Measurements from ENCODE around the gene PPP2R2B. TPM values are rescaled to one million over a fixed set of nuclear protein-coding genes. Genes with fewer than 3 reads are reported as not detected.

PPP2R2B gene
- polyA plus RNA-seq, 3 donors = 0.08 TPM; not detected in 2

DNA sequence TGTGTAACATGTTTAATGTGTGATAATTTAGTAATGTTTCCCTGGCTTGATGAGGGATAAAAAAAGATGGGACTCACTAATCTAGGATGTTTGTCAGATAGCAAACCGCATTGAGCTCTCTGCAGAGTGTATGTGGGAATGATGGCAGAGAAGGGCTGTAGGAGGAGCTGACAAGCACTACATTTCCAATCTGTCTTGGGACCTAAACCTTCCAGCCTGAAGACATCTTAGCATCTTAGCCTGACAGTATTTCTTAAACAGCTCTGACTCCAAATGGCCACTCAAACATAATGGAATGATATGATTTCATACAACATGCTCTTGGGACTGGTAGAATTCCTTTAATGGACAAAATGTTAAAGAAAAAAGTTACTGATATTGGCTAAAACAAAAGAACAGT is 116.7 kb downstream of the PPP2R2B start:
- H2AFZ ChIP-seq (ENCODE audit: insufficient read depth, low read depth, low read length, poor library complexity, severe bottlenecking) = no peak overlapping the region

DNA sequence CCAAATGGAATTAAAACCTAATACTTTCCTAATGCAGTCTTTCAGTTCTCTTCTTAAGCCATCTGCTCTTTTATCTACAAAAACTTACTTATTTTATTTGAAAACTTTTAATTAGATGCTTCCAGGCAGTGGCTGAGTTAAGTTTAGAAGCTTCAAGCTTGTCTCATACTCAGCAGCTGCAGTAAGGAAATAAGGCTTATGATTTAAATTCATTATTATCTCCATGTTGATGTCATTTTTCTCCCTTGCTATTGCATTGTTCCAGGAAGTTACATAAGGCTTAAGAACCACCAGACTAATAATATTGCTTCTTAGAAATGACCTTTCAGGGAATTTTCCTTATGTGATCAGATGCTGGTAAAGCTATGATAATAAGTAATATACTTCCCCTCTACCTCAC is 119.6 kb downstream of the PPP2R2B start:
- Histone ChIP-seq H3K4me1 (ENCODE audit: control insufficient read depth in 1 of 2, insufficient read depth in 2 of 2, low read length in 2 of 2) (no peaks in the 10 kb centered on the region), H3K27ac (ENCODE audit: low read depth in 1 of 2, low read length in 2 of 2) (no peak overlapping the region), H3K9ac (ENCODE audit: insufficient read depth, low read length, poor library complexity, severe bottlenecking) (no peak overlapping the region), H3K27me3 (ENCODE audit: control insufficient read depth in 2 of 2, insufficient read depth in 2 of 2, low read length in 2 of 2) (no peaks in the 10 kb centered on the region), H3K9me3 (replicated peaks in 1 of 2; ENCODE audit: control insufficient read depth in 1 of 2, insufficient read depth in 1 of 2, low read length in 2 of 2) (no peaks in the 10 kb centered on the region), H3K4me3 (replicated peaks in 1 of 3; ENCODE audit: low read depth in 2 of 3, low read length in 3 of 3) (no peak overlapping the region), H3K36me3 (replicated peaks in 1 of 2; ENCODE audit: control insufficient read depth in 1 of 2, insufficient read depth in 2 of 2, low read length in 2 of 2) (no peaks in the 10 kb centered on the region), H2AFZ (ENCODE audit: insufficient read depth, low read depth, low read length, poor library complexity, severe bottlenecking) (no peak overlapping the region), H3K4me2 (replicated peaks; ENCODE audit: extremely low read depth, low read length, poor library complexity, severe bottlenecking) (no peak overlapping the region), H3K79me2 (ENCODE audit: insufficient read depth, low read length) (no peaks in the 10 kb centered on the region), H4K20me1 (ENCODE audit: insufficient read depth, low read length) (no peaks in the 10 kb centered on the region)
- Mint-ChIP-seq H3K36me3 (no peaks in the 10 kb centered on the region), H3K27ac (no peak overlapping the region), H3K4me1 (no peaks in the 10 kb centered on the region), H3K27me3 (ENCODE audit: low read depth in 3 of 3) (peaks cover 0 to 2% (median 0%) of the 10 kb centered on the region in 3 donors), H3K9me3 (peaks cover 0 to 2% (median 0%) of the 10 kb centered on the region in 7 donors), H3K4me3 (no peak overlapping the region)
- intact Hi-C loops (cut with micrococcal nuclease) = no loop called here
- DNase-seq = no peak
- TF ChIP-seq, protein P1, sequence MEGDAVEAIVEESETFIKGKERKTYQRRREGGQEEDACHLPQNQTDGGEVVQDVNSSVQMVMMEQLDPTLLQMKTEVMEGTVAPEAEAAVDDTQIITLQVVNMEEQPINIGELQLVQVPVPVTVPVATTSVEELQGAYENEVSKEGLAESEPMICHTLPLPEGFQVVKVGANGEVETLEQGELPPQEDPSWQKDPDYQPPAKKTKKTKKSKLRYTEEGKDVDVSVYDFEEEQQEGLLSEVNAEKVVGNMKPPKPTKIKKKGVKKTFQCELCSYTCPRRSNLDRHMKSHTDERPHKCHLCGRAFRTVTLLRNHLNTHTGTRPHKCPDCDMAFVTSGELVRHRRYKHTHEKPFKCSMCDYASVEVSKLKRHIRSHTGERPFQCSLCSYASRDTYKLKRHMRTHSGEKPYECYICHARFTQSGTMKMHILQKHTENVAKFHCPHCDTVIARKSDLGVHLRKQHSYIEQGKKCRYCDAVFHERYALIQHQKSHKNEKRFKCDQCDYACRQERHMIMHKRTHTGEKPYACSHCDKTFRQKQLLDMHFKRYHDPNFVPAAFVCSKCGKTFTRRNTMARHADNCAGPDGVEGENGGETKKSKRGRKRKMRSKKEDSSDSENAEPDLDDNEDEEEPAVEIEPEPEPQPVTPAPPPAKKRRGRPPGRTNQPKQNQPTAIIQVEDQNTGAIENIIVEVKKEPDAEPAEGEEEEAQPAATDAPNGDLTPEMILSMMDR (IDR thresholded peaks at IDR 0.05) = no peak

More for the DNA sequence above, 116.7 kb downstream of the PPP2R2B start:
- Histone ChIP-seq H3K27me3 (ENCODE audit: control insufficient read depth in 2 of 2, insufficient read depth in 2 of 2, low read length in 2 of 2) (no peaks in the 10 kb centered on the region), H3K27ac (ENCODE audit: low read depth in 1 of 2, low read length in 2 of 2) (no peak overlapping the region), H3K79me2 (ENCODE audit: insufficient read depth, low read length) (no peaks in the 10 kb centered on the region), H3K4me3 (replicated peaks in 1 of 3; ENCODE audit: low read depth in 2 of 3, low read length in 3 of 3) (no peak overlapping the region), H3K9me3 (replicated peaks in 1 of 2; ENCODE audit: control insufficient read depth in 1 of 2, insufficient read depth in 1 of 2, low read length in 2 of 2) (no peaks in the 10 kb centered on the region), H4K20me1 (ENCODE audit: insufficient read depth, low read length) (no peaks in the 10 kb centered on the region), H3K36me3 (replicated peaks in 1 of 2; ENCODE audit: control insufficient read depth in 1 of 2, insufficient read depth in 2 of 2, low read length in 2 of 2) (no peaks in the 10 kb centered on the region), H3K9ac (ENCODE audit: insufficient read depth, low read length, poor library complexity, severe bottlenecking) (no peak overlapping the region), H3K4me2 (replicated peaks; ENCODE audit: extremely low read depth, low read length, poor library complexity, severe bottlenecking) (no peak overlapping the region), H3K4me1 (ENCODE audit: control insufficient read depth in 1 of 2, insufficient read depth in 2 of 2, low read length in 2 of 2) (no peaks in the 10 kb centered on the region)
- TF ChIP-seq, protein P1 (IDR thresholded peaks at IDR 0.05) = no peak
- DNase-seq = no peak
- Mint-ChIP-seq H3K4me3 (no peak overlapping the region), H3K27me3 (ENCODE audit: low read depth in 3 of 3) (peaks cover 0 to 2% (median 0%) of the 10 kb centered on the region in 3 donors), H3K27ac (no peak overlapping the region), H3K36me3 (no peaks in the 10 kb centered on the region), H3K4me1 (no peaks in the 10 kb centered on the region), H3K9me3 (peaks cover 0 to 2% (median 0%) of the 10 kb centered on the region in 7 donors)
- intact Hi-C loops (cut with micrococcal nuclease) = no loop called here
- WGBS (ENCODE audit: insufficient coverage) = no CpG with 5 or more reads among the region's 1 CpG
